ENCODE results near the gene CXCL5. TPM values are rescaled to one million over a fixed set of nuclear protein-coding genes. Genes with fewer than 3 reads are reported as not detected.

CXCL5 gene
- total RNA-seq, 2 donors from 2014 or later, result 0.13 to 1.0 TPM

DNA sequence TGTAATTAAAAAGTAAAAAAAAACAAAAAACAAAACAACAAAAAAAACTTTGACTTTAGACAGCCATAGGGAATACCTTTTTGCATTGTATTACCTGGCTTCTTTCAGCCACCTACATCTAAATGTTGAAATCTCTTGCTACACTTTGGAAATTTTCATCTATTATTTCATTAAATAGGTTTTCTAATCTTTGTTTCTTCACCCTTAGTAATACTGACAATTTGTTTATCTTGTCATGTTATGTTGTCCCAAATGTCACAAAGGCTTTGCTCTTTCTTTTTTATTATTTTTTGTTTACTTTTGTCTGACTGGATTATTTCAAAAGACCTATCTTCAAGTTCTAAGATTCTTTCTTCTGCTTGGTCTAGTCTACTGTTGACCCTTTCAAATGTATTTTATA is 24.1 kb downstream of the CXCL5 start:
- TF ChIP-seq, protein P1, sequence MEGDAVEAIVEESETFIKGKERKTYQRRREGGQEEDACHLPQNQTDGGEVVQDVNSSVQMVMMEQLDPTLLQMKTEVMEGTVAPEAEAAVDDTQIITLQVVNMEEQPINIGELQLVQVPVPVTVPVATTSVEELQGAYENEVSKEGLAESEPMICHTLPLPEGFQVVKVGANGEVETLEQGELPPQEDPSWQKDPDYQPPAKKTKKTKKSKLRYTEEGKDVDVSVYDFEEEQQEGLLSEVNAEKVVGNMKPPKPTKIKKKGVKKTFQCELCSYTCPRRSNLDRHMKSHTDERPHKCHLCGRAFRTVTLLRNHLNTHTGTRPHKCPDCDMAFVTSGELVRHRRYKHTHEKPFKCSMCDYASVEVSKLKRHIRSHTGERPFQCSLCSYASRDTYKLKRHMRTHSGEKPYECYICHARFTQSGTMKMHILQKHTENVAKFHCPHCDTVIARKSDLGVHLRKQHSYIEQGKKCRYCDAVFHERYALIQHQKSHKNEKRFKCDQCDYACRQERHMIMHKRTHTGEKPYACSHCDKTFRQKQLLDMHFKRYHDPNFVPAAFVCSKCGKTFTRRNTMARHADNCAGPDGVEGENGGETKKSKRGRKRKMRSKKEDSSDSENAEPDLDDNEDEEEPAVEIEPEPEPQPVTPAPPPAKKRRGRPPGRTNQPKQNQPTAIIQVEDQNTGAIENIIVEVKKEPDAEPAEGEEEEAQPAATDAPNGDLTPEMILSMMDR (IDR thresholded peaks at IDR 0.05), result no peak
- no peaks in the 10 kb centered on the region for H3K9me3 ChIP-seq
- no peak overlapping the region for H3K9ac ChIP-seq (ENCODE audit: low read depth in 2 of 2, low read length in 2 of 2)
- intact Hi-C loops (cut with DNase I), result no loop called here
- no peak overlapping the region for H3K27ac ChIP-seq
- no peaks in the 10 kb centered on the region for H3K36me3 ChIP-seq
- DNase-seq, result no peak
- no peak overlapping the region for H3K4me3 ChIP-seq
- no peaks in the 10 kb centered on the region for H3K4me1 ChIP-seq
- H3K27me3 ChIP-seq, result no peaks in the 10 kb centered on the region

DNA sequence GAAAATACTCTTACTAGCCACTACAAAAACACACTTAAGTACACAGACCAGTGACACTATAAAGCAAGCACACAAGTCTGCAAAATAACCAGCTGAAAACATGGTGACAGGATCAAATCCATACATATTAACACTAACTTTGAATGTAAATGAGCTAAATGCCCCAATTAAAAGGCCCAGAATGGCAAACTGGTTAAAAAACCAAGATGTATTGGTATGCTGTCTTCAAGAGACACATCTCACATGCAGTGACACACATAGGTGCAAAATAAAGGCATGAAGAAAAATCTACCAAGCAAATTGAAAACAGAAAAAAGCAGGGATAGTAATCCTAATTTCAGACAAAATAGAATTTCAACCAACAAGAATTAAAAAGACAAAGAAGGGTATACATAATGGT is 27.5 kb downstream of the CXCL5 start:
- Histone ChIP-seq H3K27ac (no peak overlapping the region), H3K4me1 (no peaks in the 10 kb centered on the region), H3K9ac (ENCODE audit: low read depth in 2 of 2, low read length in 2 of 2) (no peak overlapping the region), H3K9me3 (no peaks in the 10 kb centered on the region), H3K4me3 (no peak overlapping the region), H3K27me3 (no peaks in the 10 kb centered on the region), H3K36me3 (no peaks in the 10 kb centered on the region)
- DNase-seq, result no peak
- intact Hi-C loops (cut with DNase I), result no loop called here
- TF ChIP-seq, protein P1 (IDR thresholded peaks at IDR 0.05), result no peak

DNA sequence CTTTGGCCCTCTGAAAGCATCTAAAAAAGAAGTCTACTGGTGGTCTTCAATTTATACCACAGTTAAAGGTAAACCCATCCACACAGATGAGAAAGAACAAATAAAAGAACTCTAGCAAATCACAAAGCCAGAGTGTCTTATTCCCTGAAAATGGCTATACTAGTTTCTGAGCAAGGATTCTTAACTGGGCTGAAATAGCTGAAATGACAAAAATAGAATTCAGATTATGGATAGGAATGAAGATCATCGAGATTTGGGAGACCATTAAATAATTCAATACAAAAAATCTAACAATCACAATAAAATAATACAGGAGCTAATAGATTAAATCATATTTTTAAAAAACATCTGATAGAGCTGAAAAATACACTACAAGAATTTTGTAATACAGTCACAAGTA is 28.5 kb downstream of the CXCL5 start:
- TF ChIP-seq, protein P1 (IDR thresholded peaks at IDR 0.05), result no peak
- no peaks in the 10 kb centered on the region for H3K9me3 ChIP-seq
- intact Hi-C loops (cut with DNase I), result no loop called here

DNA sequence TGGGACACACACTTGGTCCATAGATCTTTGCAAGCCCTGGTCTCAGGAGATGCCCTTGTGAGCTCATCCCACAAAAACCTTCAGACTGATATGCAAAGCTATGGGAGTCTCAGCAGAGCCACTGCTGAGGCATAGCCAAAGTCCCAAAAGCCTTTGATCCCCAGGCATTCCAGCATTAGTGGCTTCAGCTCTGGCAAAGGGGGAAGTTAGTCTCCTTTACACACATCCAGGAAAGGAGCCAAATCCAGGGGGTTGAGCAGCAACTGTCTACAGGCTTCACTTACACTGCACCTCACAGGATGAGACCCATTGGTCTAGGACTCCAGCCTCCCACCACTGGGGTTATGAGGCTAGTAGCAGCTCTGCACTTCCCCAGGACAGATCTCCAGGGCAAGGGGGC is 30.6 kb downstream of the CXCL5 start:
- Histone ChIP-seq H3K27me3 (no peaks in the 10 kb centered on the region), H3K4me3 (no peak overlapping the region), H3K9me3 (no peaks in the 10 kb centered on the region), H3K36me3 (no peaks in the 10 kb centered on the region), H3K27ac (no peak overlapping the region), H3K4me1 (no peaks in the 10 kb centered on the region), H3K9ac (ENCODE audit: low read depth in 2 of 2, low read length in 2 of 2) (no peak overlapping the region)
- no peak for DNase-seq
- intact Hi-C loops (cut with DNase I), result no loop called here
- TF ChIP-seq, protein P1 (IDR thresholded peaks at IDR 0.05), result no peak

More for the DNA sequence above, 28.5 kb downstream of the CXCL5 start:
- H3K4me1 ChIP-seq, result no peaks in the 10 kb centered on the region
- DNase-seq, result no peak
- H3K36me3 ChIP-seq, result no peaks in the 10 kb centered on the region
- H3K9ac ChIP-seq (ENCODE audit: low read depth in 2 of 2, low read length in 2 of 2), result no peak overlapping the region
- no peaks in the 10 kb centered on the region for H3K27me3 ChIP-seq
- H3K27ac ChIP-seq, result no peak overlapping the region
- no peak overlapping the region for H3K4me3 ChIP-seq

DNA sequence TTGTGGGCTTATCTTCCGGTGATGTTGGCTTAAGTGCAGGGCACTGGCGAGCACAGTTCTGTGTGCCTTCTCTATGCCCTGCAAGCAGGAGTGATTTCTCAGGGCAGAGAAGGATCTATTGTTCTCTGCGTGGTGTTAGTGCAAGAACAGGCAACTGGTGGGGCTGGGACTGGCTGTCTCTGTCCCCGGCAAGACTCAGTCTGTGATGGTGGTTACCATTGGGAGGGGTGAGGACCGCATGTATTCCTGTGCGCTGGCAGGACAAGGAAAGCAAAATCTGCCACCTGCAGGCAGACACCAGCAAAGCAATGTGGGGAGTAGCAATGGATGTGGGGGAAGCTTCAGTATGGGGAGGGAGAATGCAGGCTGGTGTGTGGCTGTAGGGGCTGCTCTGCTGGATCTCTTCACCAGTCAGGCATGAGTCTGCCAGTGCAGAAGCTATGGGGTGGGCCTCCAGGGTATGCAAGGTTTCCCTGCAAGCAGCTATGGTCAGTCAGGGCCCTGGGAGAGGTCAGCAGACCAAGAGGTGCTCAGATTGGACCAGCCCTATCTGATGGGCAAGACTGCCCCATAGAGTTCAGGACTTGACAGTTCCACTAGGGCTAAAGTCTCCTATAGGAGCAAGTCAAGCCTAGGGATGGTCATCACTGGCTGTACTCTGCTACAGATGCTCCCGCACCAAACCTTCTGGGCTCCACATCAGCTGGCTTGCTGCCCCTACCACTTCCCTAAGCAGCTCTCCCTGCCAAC is 33.4 kb downstream of the CXCL5 start:
- H3K9me3 ChIP-seq, result no peaks in the 10 kb centered on the region
- TF ChIP-seq, protein P1 (IDR thresholded peaks at IDR 0.05), result no peak
- H3K36me3 ChIP-seq, result no peaks in the 10 kb centered on the region
- peak; percentile 34 for DNase-seq
- no peak overlapping the region for H3K27ac ChIP-seq
- no peak overlapping the region for H3K4me3 ChIP-seq
- H3K27me3 ChIP-seq, result no peaks in the 10 kb centered on the region
- intact Hi-C loops (cut with DNase I), result no loop called here
- no peak overlapping the region for H3K9ac ChIP-seq (ENCODE audit: low read depth in 2 of 2, low read length in 2 of 2)
- H3K4me1 ChIP-seq, result no peaks in the 10 kb centered on the region
